HEK293 (cell line): ENCODE results near the gene NOP56.

Experiments
- CTCF ChIA-PET: fragments of 350-600 bp; formaldehyde crosslinking; extraction: SDS; loops from one replicate; lab custom pipeline; 2021; ENCODE audit warnings: antibody characterized with exemption; lab: Yijun Ruan, JAX
- POLR2A ChIA-PET: fragments of 300-600 bp; formaldehyde crosslinking; extraction: SDS; loops from one replicate; lab custom pipeline; 2020; ENCODE audit warnings: antibody characterized with exemption, inconsistent platforms; lab: Yijun Ruan, JAX
- H3K27ac ChIP-seq: fragments of 200-500 bp; sonication (Bioruptor generic); 2 replicates; pipeline ENCODE4 v1.5.1; 2014; ENCODE audit warnings: low read depth, low read length, control low read depth, inconsistent platforms; ENCODE audit errors: extremely low read depth
- H3K36me3 ChIP-seq, 2 experiments: fragments of 200-500 bp in 1 of 2; sonication (Bioruptor generic) in 1 of 2; 1 replicate in 1 of 2; 2 replicates in 1 of 2; pipeline ENCODE4 v1.5.1; 2014 to 2017; ENCODE audit warnings: inconsistent platforms in 2 of 2, low read length in 2 of 2; ENCODE audit not compliant: control insufficient read depth in 2 of 2, insufficient read depth in 1 of 2
- H3K4me1 ChIP-seq: fragments of 200-500 bp; sonication (Bioruptor generic); 2 replicates; pipeline ENCODE4 v1.5.1; 2014; ENCODE audit warnings: mild to moderate bottlenecking, low read length, inconsistent platforms; ENCODE audit not compliant: control insufficient read depth, insufficient read depth
- H3K4me3 ChIP-seq: 2 replicates; pipeline ENCODE4 v1.5.1; 2011; ENCODE audit warnings: low read depth, mild to moderate bottlenecking, control low read depth, low read length, moderate library complexity
- H3K9me3 ChIP-seq: fragments of 200-500 bp; sonication (Bioruptor generic); 2 replicates; pipeline ENCODE4 v1.5.1; 2014; ENCODE audit warnings: low read depth, low read length, inconsistent platforms; ENCODE audit not compliant: control insufficient read depth, insufficient read depth
- GLIS1 ChIP-seq: fragments of 450-650 bp; formaldehyde crosslinking; IDR thresholded peaks from 2 replicates; pipeline ENCODE4 v1.5.1; 2016; ENCODE audit warnings: missing biosample characterization, missing genetic modification characterization
- GLIS2 ChIP-seq: fragments of 450-650 bp; formaldehyde crosslinking; IDR thresholded peaks from 2 replicates; pipeline ENCODE4 v1.5.1; 2016; ENCODE audit warnings: missing biosample characterization, missing genetic modification characterization
- HOXA7 ChIP-seq: sonication (generic); formaldehyde crosslinking; IDR thresholded peaks from 2 replicates; pipeline ENCODE4 v1.8.1; 2022; ENCODE audit warnings: missing genetic modification reagents, borderline replicate concordance
- KLF7 ChIP-seq: fragments of 450-650 bp; formaldehyde crosslinking; IDR thresholded peaks from 2 replicates; pipeline ENCODE4 v1.5.1; 2016; ENCODE audit warnings: missing biosample characterization, missing genetic modification characterization, borderline replicate concordance
- MZF1 ChIP-seq: fragments of 450-650 bp; formaldehyde crosslinking; IDR thresholded peaks from 2 replicates; pipeline ENCODE4 v1.5.1; 2017; ENCODE audit warnings: missing biosample characterization, missing genetic modification characterization, borderline replicate concordance
- SP2 ChIP-seq: fragments of 450-650 bp; formaldehyde crosslinking; IDR thresholded peaks from 2 replicates; pipeline ENCODE4 v1.5.1; 2016; ENCODE audit warnings: missing biosample characterization, missing genetic modification characterization
- SP3 ChIP-seq: fragments of 450-650 bp; formaldehyde crosslinking; IDR thresholded peaks from 2 replicates; pipeline ENCODE4 v1.5.1; 2016; ENCODE audit warnings: missing biosample characterization, missing genetic modification characterization
- YY2 ChIP-seq: fragments of 450-650 bp; formaldehyde crosslinking; IDR thresholded peaks from 2 replicates; pipeline ENCODE4 v1.5.1; 2016; ENCODE audit warnings: missing biosample characterization, missing genetic modification characterization
- ZBTB44 ChIP-seq: fragments of 450-650 bp; IDR thresholded peaks from 2 replicates; pipeline ENCODE4 v1.5.1; 2018; ENCODE audit warnings: missing biosample characterization, mild to moderate bottlenecking, missing genetic modification characterization
- ZBTB8A ChIP-seq: fragments of 450-650 bp; formaldehyde crosslinking; IDR thresholded peaks from 2 replicates; pipeline ENCODE4 v1.5.1; 2016; ENCODE audit warnings: missing biosample characterization, missing genetic modification characterization
- ZIC2 ChIP-seq: fragments of 450-650 bp; formaldehyde crosslinking; IDR thresholded peaks from 2 replicates; pipeline ENCODE4 v1.5.1; 2016; ENCODE audit warnings: missing biosample characterization, missing genetic modification characterization
- ZNF132 ChIP-seq: fragments of 450-650 bp; formaldehyde crosslinking; IDR thresholded peaks from 2 replicates; pipeline ENCODE4 v1.5.1; 2017; ENCODE audit warnings: missing biosample characterization, missing genetic modification characterization, borderline replicate concordance
- ZNF292 ChIP-seq: fragments of 450-650 bp; formaldehyde crosslinking; IDR thresholded peaks from 2 replicates; pipeline ENCODE4 v1.5.1; 2016; ENCODE audit warnings: low read depth, missing biosample characterization, missing genetic modification characterization, borderline replicate concordance
- ZNF488 ChIP-seq: fragments of 450-650 bp; formaldehyde crosslinking; IDR thresholded peaks from 2 replicates; pipeline ENCODE4 v1.5.1; 2016; ENCODE audit warnings: missing biosample characterization, missing genetic modification characterization
- ZNF501 ChIP-seq: fragments of 450-650 bp; formaldehyde crosslinking; IDR thresholded peaks from 2 replicates; pipeline ENCODE4 v1.5.1; 2016; ENCODE audit warnings: missing biosample characterization, missing genetic modification characterization
- ZNF510 ChIP-seq: fragments of 450-650 bp; formaldehyde crosslinking; IDR thresholded peaks from 2 replicates; pipeline ENCODE4 v1.5.1; 2018; ENCODE audit warnings: mild to moderate bottlenecking, missing genetic modification characterization, missing biosample characterization; ENCODE audit not compliant: insufficient replicate concordance
- ZNF529 ChIP-seq: fragments of 450-650 bp; formaldehyde crosslinking; IDR thresholded peaks from 2 replicates; pipeline ENCODE4 v1.5.1; 2017; ENCODE audit warnings: missing genetic modification characterization, missing biosample characterization; ENCODE audit not compliant: insufficient replicate concordance
- ZNF549 ChIP-seq: fragments of 450-650 bp; IDR thresholded peaks from 2 replicates; pipeline ENCODE4 v1.5.1; 2018; ENCODE audit warnings: missing biosample characterization, missing genetic modification characterization, mild to moderate bottlenecking, inconsistent platforms, moderate library complexity
- ZNF561 ChIP-seq: fragments of 450-650 bp; IDR thresholded peaks from 2 replicates; pipeline ENCODE4 v1.5.1; 2018; ENCODE audit warnings: missing biosample characterization, missing genetic modification characterization, borderline replicate concordance
- ZNF626 ChIP-seq: fragments of 450-650 bp; sonication (Bioruptor Pico); formaldehyde crosslinking; IDR thresholded peaks from 2 replicates; pipeline ENCODE4 v1.5.1; 2018; ENCODE audit warnings: missing biosample characterization, missing genetic modification characterization, inconsistent platforms
- ZNF629 ChIP-seq: fragments of 450-650 bp; formaldehyde crosslinking; IDR thresholded peaks from 2 replicates; pipeline ENCODE4 v1.5.1; 2017; ENCODE audit warnings: missing biosample characterization, missing genetic modification characterization
- ZNF654 ChIP-seq: fragments of 450-650 bp; formaldehyde crosslinking; IDR thresholded peaks from 2 replicates; pipeline ENCODE4 v1.5.1; 2016; ENCODE audit warnings: low read depth, missing biosample characterization, missing genetic modification characterization
- ZNF830 ChIP-seq: fragments of 450-650 bp; IDR thresholded peaks from 2 replicates; pipeline ENCODE4 v1.5.0; 2018; ENCODE audit warnings: missing biosample characterization, missing genetic modification characterization, low read depth, mild to moderate bottlenecking, moderate library complexity
- ZNF837 ChIP-seq: fragments of 450-650 bp; formaldehyde crosslinking; IDR thresholded peaks from 2 replicates; pipeline ENCODE4 v1.5.1; 2016; ENCODE audit warnings: missing biosample characterization, missing genetic modification characterization
- ZNF843 ChIP-seq: fragments of 450-650 bp; formaldehyde crosslinking; IDR thresholded peaks from 2 replicates; pipeline ENCODE4 v1.5.1; 2016; ENCODE audit warnings: missing biosample characterization, missing genetic modification characterization
- TF ChIP-seq, protein P1 (sequence below): fragments of 450-650 bp; formaldehyde crosslinking; IDR thresholded peaks from 2 replicates; pipeline ENCODE4 v1.5.1; 2016; ENCODE audit warnings: missing biosample characterization, missing genetic modification characterization
- TF ChIP-seq, protein P2 (sequence below): fragments of 450-650 bp; formaldehyde crosslinking; IDR thresholded peaks from 2 replicates; pipeline ENCODE4 v1.5.1; 2016; ENCODE audit warnings: missing biosample characterization, missing genetic modification characterization
- TF ChIP-seq, protein P3 (sequence below): fragments of 450-650 bp; formaldehyde crosslinking; IDR thresholded peaks from 2 replicates; pipeline ENCODE4 v1.5.1; 2017; ENCODE audit warnings: missing biosample characterization, missing genetic modification characterization

The NOP56 gene

DNA sequence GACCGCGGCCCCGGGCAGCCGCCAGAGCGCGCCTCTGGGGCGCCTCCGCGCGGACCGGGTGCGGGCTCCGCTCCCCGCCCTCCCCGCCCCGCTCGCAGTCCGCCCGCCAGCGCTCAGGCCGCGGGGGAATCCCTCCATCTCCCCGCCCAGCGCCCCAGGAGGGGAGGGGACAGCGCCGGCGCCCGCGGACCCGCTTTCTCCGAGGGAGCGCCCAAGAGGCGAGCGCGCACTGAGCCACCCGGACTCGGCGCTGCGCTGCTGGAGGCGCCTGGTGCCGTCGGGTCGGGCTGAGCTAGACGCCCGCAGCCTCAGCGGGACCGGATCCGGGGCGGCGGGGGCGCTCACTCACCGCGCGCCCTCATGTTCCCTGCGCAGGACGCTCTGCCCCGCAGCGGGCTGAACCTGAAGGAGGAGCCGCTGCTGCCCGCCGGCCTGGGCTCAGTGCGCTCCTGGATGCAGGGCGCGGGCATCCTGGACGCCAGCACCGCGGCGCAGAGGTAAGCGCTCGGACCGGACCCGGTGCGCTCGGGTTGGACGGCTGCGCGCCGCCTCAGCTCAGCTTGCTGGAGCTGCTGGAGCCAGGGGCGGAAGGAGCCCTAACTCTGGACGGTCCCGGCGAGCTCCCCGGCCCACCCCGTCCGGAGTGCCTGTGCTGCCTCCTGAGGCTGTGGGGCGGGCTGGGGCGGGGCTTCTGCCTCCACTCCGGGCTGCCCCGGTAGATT lies 41.0 kb downstream of the NOP56 start:
- ChIA-PET POLR2A (interaction anchor here (0.5 to 2.2 kb wide), 4 partner anchors 10 to 41 kb away, joined by 3 to 10 read pairs (median 6); partner anchors contain the start of gene NOP56), CTCF (interaction anchor here (0.8 to 1.9 kb wide), 2 partner anchors 19 to 48 kb away, joined by 5 read pairs; no protein-coding TSS in a partner anchor)
- H3K36me3 ChIP-seq: peaks cover 0 to 4% of the 10 kb centered on the region in 2 experiments; a peak in 1 of 3 replicates
- peak overlapping the region; percentile 34; the same call in 1 of the 2 replicates for H3K27ac ChIP-seq
- peak overlapping the region; percentile 40 for H3K4me3 ChIP-seq
- peaks cover 13% of the 10 kb centered on the region for H3K4me1 ChIP-seq
- no peaks in the 10 kb centered on the region for H3K9me3 ChIP-seq
- TF ChIP-seq ZBTB8A (peak; percentile 95), HOXA7 (CRISPR knock-in tag) (no peak), ZNF510 (no peak), ZNF501 (tag by site-specific recombination) (no peak), SP3 (tag by site-specific recombination) (no peak), ZNF549 (tag by site-specific recombination) (no peak), ZIC2 (tag by site-specific recombination) (peak; percentile 65), ZNF626 (no peak), ZNF292 (tag by site-specific recombination) (no peak), MZF1 (tag by site-specific recombination) (no peak), ZNF654 (tag by site-specific recombination) (no peak), ZNF837 (tag by site-specific recombination) (no peak), KLF7 (tag by site-specific recombination) (no peak), ZNF529 (tag by site-specific recombination) (no peak), SP2 (peak; percentile 71), YY2 (tag by site-specific recombination) (no peak), ZNF132 (no peak), GLIS1 (tag by site-specific recombination) (peak; percentile 84), ZNF843 (no peak), ZNF488 (tag by site-specific recombination) (no peak), ZBTB44 (no peak), ZNF561 (tag by site-specific recombination) (no peak), ZNF830 (tag by site-specific recombination) (no peak), ZNF629 (no peak), GLIS2 (tag by site-specific recombination) (peak; percentile 57)
- TF ChIP-seq, protein P1, sequence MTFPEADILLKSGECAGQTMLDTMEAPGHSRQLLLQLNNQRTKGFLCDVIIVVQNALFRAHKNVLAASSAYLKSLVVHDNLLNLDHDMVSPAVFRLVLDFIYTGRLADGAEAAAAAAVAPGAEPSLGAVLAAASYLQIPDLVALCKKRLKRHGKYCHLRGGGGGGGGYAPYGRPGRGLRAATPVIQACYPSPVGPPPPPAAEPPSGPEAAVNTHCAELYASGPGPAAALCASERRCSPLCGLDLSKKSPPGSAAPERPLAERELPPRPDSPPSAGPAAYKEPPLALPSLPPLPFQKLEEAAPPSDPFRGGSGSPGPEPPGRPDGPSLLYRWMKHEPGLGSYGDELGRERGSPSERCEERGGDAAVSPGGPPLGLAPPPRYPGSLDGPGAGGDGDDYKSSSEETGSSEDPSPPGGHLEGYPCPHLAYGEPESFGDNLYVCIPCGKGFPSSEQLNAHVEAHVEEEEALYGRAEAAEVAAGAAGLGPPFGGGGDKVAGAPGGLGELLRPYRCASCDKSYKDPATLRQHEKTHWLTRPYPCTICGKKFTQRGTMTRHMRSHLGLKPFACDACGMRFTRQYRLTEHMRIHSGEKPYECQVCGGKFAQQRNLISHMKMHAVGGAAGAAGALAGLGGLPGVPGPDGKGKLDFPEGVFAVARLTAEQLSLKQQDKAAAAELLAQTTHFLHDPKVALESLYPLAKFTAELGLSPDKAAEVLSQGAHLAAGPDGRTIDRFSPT (tag by site-specific recombination): no peak
- TF ChIP-seq, protein P2, sequence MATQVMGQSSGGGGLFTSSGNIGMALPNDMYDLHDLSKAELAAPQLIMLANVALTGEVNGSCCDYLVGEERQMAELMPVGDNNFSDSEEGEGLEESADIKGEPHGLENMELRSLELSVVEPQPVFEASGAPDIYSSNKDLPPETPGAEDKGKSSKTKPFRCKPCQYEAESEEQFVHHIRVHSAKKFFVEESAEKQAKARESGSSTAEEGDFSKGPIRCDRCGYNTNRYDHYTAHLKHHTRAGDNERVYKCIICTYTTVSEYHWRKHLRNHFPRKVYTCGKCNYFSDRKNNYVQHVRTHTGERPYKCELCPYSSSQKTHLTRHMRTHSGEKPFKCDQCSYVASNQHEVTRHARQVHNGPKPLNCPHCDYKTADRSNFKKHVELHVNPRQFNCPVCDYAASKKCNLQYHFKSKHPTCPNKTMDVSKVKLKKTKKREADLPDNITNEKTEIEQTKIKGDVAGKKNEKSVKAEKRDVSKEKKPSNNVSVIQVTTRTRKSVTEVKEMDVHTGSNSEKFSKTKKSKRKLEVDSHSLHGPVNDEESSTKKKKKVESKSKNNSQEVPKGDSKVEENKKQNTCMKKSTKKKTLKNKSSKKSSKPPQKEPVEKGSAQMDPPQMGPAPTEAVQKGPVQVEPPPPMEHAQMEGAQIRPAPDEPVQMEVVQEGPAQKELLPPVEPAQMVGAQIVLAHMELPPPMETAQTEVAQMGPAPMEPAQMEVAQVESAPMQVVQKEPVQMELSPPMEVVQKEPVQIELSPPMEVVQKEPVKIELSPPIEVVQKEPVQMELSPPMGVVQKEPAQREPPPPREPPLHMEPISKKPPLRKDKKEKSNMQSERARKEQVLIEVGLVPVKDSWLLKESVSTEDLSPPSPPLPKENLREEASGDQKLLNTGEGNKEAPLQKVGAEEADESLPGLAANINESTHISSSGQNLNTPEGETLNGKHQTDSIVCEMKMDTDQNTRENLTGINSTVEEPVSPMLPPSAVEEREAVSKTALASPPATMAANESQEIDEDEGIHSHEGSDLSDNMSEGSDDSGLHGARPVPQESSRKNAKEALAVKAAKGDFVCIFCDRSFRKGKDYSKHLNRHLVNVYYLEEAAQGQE: no peak
- TF ChIP-seq, protein P3, sequence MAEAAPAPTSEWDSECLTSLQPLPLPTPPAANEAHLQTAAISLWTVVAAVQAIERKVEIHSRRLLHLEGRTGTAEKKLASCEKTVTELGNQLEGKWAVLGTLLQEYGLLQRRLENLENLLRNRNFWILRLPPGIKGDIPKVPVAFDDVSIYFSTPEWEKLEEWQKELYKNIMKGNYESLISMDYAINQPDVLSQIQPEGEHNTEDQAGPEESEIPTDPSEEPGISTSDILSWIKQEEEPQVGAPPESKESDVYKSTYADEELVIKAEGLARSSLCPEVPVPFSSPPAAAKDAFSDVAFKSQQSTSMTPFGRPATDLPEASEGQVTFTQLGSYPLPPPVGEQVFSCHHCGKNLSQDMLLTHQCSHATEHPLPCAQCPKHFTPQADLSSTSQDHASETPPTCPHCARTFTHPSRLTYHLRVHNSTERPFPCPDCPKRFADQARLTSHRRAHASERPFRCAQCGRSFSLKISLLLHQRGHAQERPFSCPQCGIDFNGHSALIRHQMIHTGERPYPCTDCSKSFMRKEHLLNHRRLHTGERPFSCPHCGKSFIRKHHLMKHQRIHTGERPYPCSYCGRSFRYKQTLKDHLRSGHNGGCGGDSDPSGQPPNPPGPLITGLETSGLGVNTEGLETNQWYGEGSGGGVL (tag by site-specific recombination): peak; percentile 83
